Measurements from ENCODE around the gene CEACAM3. TPM values are rescaled to one million over a fixed set of nuclear protein-coding genes. Genes with fewer than 3 reads are reported as not detected.

CEACAM3 gene
- total and polyA plus RNA-seq, 2 experiments from 2014 or later = not detected

- no peak for TF ChIP-seq EZH2 (IDR thresholded peaks at IDR 0.05; ENCODE audit: borderline replicate concordance)
- no peak for TF ChIP-seq CTCF (IDR thresholded peaks at IDR 0.05; ENCODE audit: poor library complexity)
- no peak for TF ChIP-seq EZH2phosphoT487 (IDR thresholded peaks at IDR 0.05; ENCODE audit: low read depth, severe bottlenecking, unreplicated experiment)
- H2AFZ ChIP-seq = no peak overlapping the region
- no peaks in the 10 kb centered on the region for H3K27me3 ChIP-seq
- no peak overlapping the region for H3K4me3 ChIP-seq
- no peak overlapping the region for H3K4me2 ChIP-seq
- H3K4me1 ChIP-seq (ENCODE audit: insufficient read depth) = no peaks in the 10 kb centered on the region
- H3K27ac ChIP-seq = no peak overlapping the region
- H3K9me3 ChIP-seq (ENCODE audit: low read depth) = no peaks in the 10 kb centered on the region
- DNase-seq (ENCODE audit: low spot score) = no peak
- no peaks in the 10 kb centered on the region for H3K36me3 ChIP-seq (replicated peaks; ENCODE audit: insufficient read depth, low read depth)
- no peaks in the 10 kb centered on the region for H4K20me1 ChIP-seq (ENCODE audit: insufficient read depth, poor library complexity, severe bottlenecking)
- no peaks in the 10 kb centered on the region for H3K9me2 ChIP-seq (replicated peaks; ENCODE audit: insufficient read depth)
- 74% methylated on average over 2 of the region's 2 CpGs for WGBS (ENCODE audit: low lambda C conversion rate, missing lambda C conversion rate)
- no peaks in the 10 kb centered on the region for H3K79me2 ChIP-seq
Observed at GRCh38 chr19:41771410-41771809, 25.0 kb upstream of the CEACAM3 start.

GRCh38 chr19:41774515-41774980, 21.8 kb upstream of the CEACAM3 start:
- Histone ChIP-seq H2AFZ (no peak overlapping the region), H3K4me2 (no peak overlapping the region), H3K9me3 (ENCODE audit: low read depth) (no peaks in the 10 kb centered on the region), H4K20me1 (ENCODE audit: insufficient read depth, poor library complexity, severe bottlenecking) (no peaks in the 10 kb centered on the region), H3K27ac (peak overlapping the region; percentile 84), H3K4me3 (no peak overlapping the region), H3K36me3 (replicated peaks; ENCODE audit: insufficient read depth, low read depth) (no peaks in the 10 kb centered on the region), H3K27me3 (no peaks in the 10 kb centered on the region), H3K79me2 (no peaks in the 10 kb centered on the region), H3K4me1 (ENCODE audit: insufficient read depth) (no peaks in the 10 kb centered on the region), H3K9me2 (replicated peaks; ENCODE audit: insufficient read depth) (no peaks in the 10 kb centered on the region)
- 48% methylated on average over 6 of the region's 6 CpGs for WGBS (ENCODE audit: low lambda C conversion rate, missing lambda C conversion rate)
- TF ChIP-seq CTCF (IDR thresholded peaks at IDR 0.05; ENCODE audit: poor library complexity) = no peak
- no peak for TF ChIP-seq EZH2phosphoT487 (IDR thresholded peaks at IDR 0.05; ENCODE audit: low read depth, severe bottlenecking, unreplicated experiment)
- TF ChIP-seq EZH2 (IDR thresholded peaks at IDR 0.05; ENCODE audit: borderline replicate concordance) = no peak
- peak; percentile 61 for DNase-seq (ENCODE audit: low spot score)

- WGBS (ENCODE audit: low lambda C conversion rate, missing lambda C conversion rate) = 69% methylated on average over 2 of the region's 2 CpGs
- Histone ChIP-seq H3K27ac (no peak overlapping the region), H3K4me2 (no peak overlapping the region), H3K9me3 (ENCODE audit: low read depth) (no peaks in the 10 kb centered on the region), H3K9me2 (replicated peaks; ENCODE audit: insufficient read depth) (no peaks in the 10 kb centered on the region), H3K4me3 (no peak overlapping the region), H2AFZ (no peak overlapping the region), H3K27me3 (no peaks in the 10 kb centered on the region), H4K20me1 (ENCODE audit: insufficient read depth, poor library complexity, severe bottlenecking) (no peaks in the 10 kb centered on the region), H3K4me1 (ENCODE audit: insufficient read depth) (no peaks in the 10 kb centered on the region), H3K79me2 (no peaks in the 10 kb centered on the region), H3K36me3 (replicated peaks; ENCODE audit: insufficient read depth, low read depth) (no peaks in the 10 kb centered on the region)
- no peak for DNase-seq (ENCODE audit: low spot score)
- TF ChIP-seq EZH2phosphoT487 (IDR thresholded peaks at IDR 0.05; ENCODE audit: low read depth, severe bottlenecking, unreplicated experiment) = no peak
- TF ChIP-seq EZH2 (IDR thresholded peaks at IDR 0.05; ENCODE audit: borderline replicate concordance) = no peak
- TF ChIP-seq CTCF (IDR thresholded peaks at IDR 0.05; ENCODE audit: poor library complexity) = no peak
Observed at GRCh38 chr19:41776700-41777099, 19.7 kb upstream of the CEACAM3 start.

GRCh38 chr19:41783612-41784011, 12.8 kb upstream of the CEACAM3 start:
- 65% methylated on average over 5 of the region's 5 CpGs for WGBS (ENCODE audit: low lambda C conversion rate, missing lambda C conversion rate)
- Histone ChIP-seq H2AFZ (no peak overlapping the region), H3K9me2 (replicated peaks; ENCODE audit: insufficient read depth) (no peaks in the 10 kb centered on the region), H3K36me3 (replicated peaks; ENCODE audit: insufficient read depth, low read depth) (no peaks in the 10 kb centered on the region), H3K79me2 (no peaks in the 10 kb centered on the region), H3K27me3 (peaks cover 9% of the 10 kb centered on the region), H3K4me2 (no peak overlapping the region), H4K20me1 (ENCODE audit: insufficient read depth, poor library complexity, severe bottlenecking) (no peaks in the 10 kb centered on the region), H3K4me3 (no peak overlapping the region), H3K4me1 (ENCODE audit: insufficient read depth) (no peaks in the 10 kb centered on the region), H3K27ac (no peak overlapping the region), H3K9me3 (ENCODE audit: low read depth) (no peaks in the 10 kb centered on the region)
- TF ChIP-seq EZH2 (IDR thresholded peaks at IDR 0.05; ENCODE audit: borderline replicate concordance) (no peak), CTCF (IDR thresholded peaks at IDR 0.05; ENCODE audit: poor library complexity) (no peak), EZH2phosphoT487 (IDR thresholded peaks at IDR 0.05; ENCODE audit: low read depth, severe bottlenecking, unreplicated experiment) (no peak)
- no peak for DNase-seq (ENCODE audit: low spot score)
